DND-41 (cell line): Measurements from ENCODE around the gene ZBTB14.

Experiments
- ATAC-seq: fragments of 200-7000 bp; cut with Tn5 transposase; 3 replicates; pipeline ENCODE4 v1.9.1; 2021; ENCODE audit warnings: low read depth; ENCODE audit not compliant: insufficient read depth
- DNase-seq: peaks from one replicate; pipeline ENCODE4 v3.0.0-alpha.2; 2020
- H2AFZ ChIP-seq: 2 replicates; pipeline ENCODE4 v1.6.0; 2012; ENCODE audit warnings: low read depth, low read length
- H3K27ac ChIP-seq: 2 replicates; pipeline ENCODE4 v1.5.1; 2012; ENCODE audit warnings: low read length, inconsistent platforms
- H3K27me3 ChIP-seq: fragments of 200-600 bp; sonication (generic); 2 replicates; pipeline ENCODE4 v1.6.0; 2012; ENCODE audit warnings: low read length, mild to moderate bottlenecking, inconsistent platforms; ENCODE audit not compliant: insufficient read depth, poor library complexity
- H3K36me3 ChIP-seq: 2 replicates; pipeline ENCODE4 v1.5.1; 2012; ENCODE audit warnings: low read length, inconsistent platforms; ENCODE audit not compliant: insufficient read depth
- H3K4me1 ChIP-seq: 2 replicates; pipeline ENCODE4 v1.5.1; 2012; ENCODE audit warnings: mild to moderate bottlenecking, low read length; ENCODE audit not compliant: insufficient read depth
- H3K4me2 ChIP-seq: 2 replicates; pipeline ENCODE4 v1.6.0; 2012; ENCODE audit warnings: mild to moderate bottlenecking, moderate library complexity, low read length, inconsistent platforms; ENCODE audit not compliant: insufficient read depth
- H3K4me3 ChIP-seq, 2 experiments: fragments of 200-600 bp in 1 of 2; shearing (Covaris generic) in 1 of 2; 2 replicates each; pipeline ENCODE4 v1.5.1; 2012 to 2016; ENCODE audit warnings: inconsistent platforms in 2 of 2, low read length in 2 of 2, mild to moderate bottlenecking in 2 of 2, low read depth in 1 of 2, moderate library complexity in 1 of 2
- H3K79me2 ChIP-seq: 2 replicates; pipeline ENCODE4 v1.6.0; 2012; ENCODE audit warnings: low read length, inconsistent platforms; ENCODE audit not compliant: insufficient read depth
- H3K9ac ChIP-seq: 2 replicates; pipeline ENCODE4 v1.6.0; 2012; ENCODE audit warnings: low read depth, mild to moderate bottlenecking, inconsistent platforms, low read length, moderate library complexity
- H3K9me3 ChIP-seq: 2 replicates; pipeline ENCODE4 v1.5.1; 2012; ENCODE audit warnings: low read length, moderate library complexity, mild to moderate bottlenecking, inconsistent platforms; ENCODE audit not compliant: insufficient read depth, severe bottlenecking
- H4K20me1 ChIP-seq: 2 replicates; pipeline ENCODE4 v1.6.0; 2012; ENCODE audit warnings: low read length; ENCODE audit not compliant: insufficient read depth
- CTCF ChIP-seq: IDR thresholded peaks from 2 replicates; pipeline ENCODE4 v1.5.1; 2012; ENCODE audit warnings: borderline replicate concordance, low read length, moderate library complexity, mild to moderate bottlenecking; ENCODE audit not compliant: poor library complexity, severe bottlenecking; ENCODE audit errors: extremely low read depth
- EZH2 ChIP-seq: IDR thresholded peaks from 3 replicates; pipeline ENCODE4 v1.6.1; 2012; ENCODE audit warnings: borderline replicate concordance, low read depth, mild to moderate bottlenecking, moderate library complexity, low read length, inconsistent platforms; ENCODE audit not compliant: severe bottlenecking

ZBTB14 gene

GRCh38 chr18:5295981-5296705 lies 617 bp upstream of the ZBTB14 start:
- Histone ChIP-seq H2AFZ (peak overlapping the region; percentile 87), H3K27ac (peak overlapping the region; percentile 89), H3K9ac (peak overlapping the region; percentile 87), H4K20me1 (no peaks in the 10 kb centered on the region), H3K4me1 (peaks cover 27% of the 10 kb centered on the region), H3K4me2 (peak overlapping the region; percentile 86), H3K4me3 (peak overlapping the region; percentile 62 to 90; a peak in 3 of 4 replicates), H3K36me3 (peaks cover 23% of the 10 kb centered on the region), H3K27me3 (peaks cover 10% of the 10 kb centered on the region), H3K79me2 (peaks cover 29% of the 10 kb centered on the region), H3K9me3 (no peaks in the 10 kb centered on the region)
- peak; percentile 96 for DNase-seq
- ATAC-seq: peak; percentile 73
- TF ChIP-seq EZH2: no peak
- no peak for TF ChIP-seq CTCF

- Histone ChIP-seq H3K9ac (peak overlapping the region; percentile 98), H3K4me3 (peak overlapping the region; percentile 48 to 90), H3K4me2 (peak overlapping the region; percentile 76), H3K27me3 (no peaks in the 10 kb centered on the region), H3K9me3 (no peaks in the 10 kb centered on the region), H4K20me1 (no peaks in the 10 kb centered on the region), H3K36me3 (peaks cover 38% of the 10 kb centered on the region), H3K4me1 (peaks cover 27% of the 10 kb centered on the region), H3K79me2 (peaks cover 34% of the 10 kb centered on the region), H2AFZ (peak overlapping the region; percentile 80), H3K27ac (peak overlapping the region; percentile 97)
- TF ChIP-seq CTCF: no peak
- no peak for TF ChIP-seq EZH2
- ATAC-seq (peak; percentile 36), DNase-seq (peak; percentile 71)
These were observed 882 bp downstream of the ZBTB14 start for GRCh38 chr18:5294457-5295230.

- Histone ChIP-seq H3K9me3 (no peaks in the 10 kb centered on the region), H3K4me1 (peaks cover 27% of the 10 kb centered on the region), H2AFZ (peak overlapping the region; percentile 80), H4K20me1 (no peaks in the 10 kb centered on the region), H3K9ac (peak overlapping the region; percentile 98), H3K27me3 (no peaks in the 10 kb centered on the region), H3K27ac (peak overlapping the region; percentile 97), H3K4me3 (peak overlapping the region; percentile 48 to 90; a peak in 3 of 4 replicates), H3K79me2 (peaks cover 34% of the 10 kb centered on the region), H3K36me3 (peaks cover 42% of the 10 kb centered on the region), H3K4me2 (peak overlapping the region; percentile 76)
- ATAC-seq: no peak
- no peak for DNase-seq
- no peak for TF ChIP-seq EZH2
- TF ChIP-seq CTCF: no peak
These were observed 1.4 kb downstream of the ZBTB14 start for GRCh38 chr18:5294113-5294456.
